Activated CD8-positive, alpha-beta memory T cell treated with anti-CD3 and anti-CD28 coated beads for 36 hours (primary cell): Measurements from ENCODE around the gene ARFGAP1. TPM values are rescaled to one million over a fixed set of nuclear protein-coding genes. Genes with fewer than 3 reads are reported as not detected.

ENCODE experiments used
- CTCF ChIA-PET: fragments of 350-600 bp; sonication (Branson Sonifier 250); formaldehyde crosslinking; loops from one replicate; lab custom pipeline; 2021; ENCODE audit warnings: antibody characterized with exemption; lab: Charles Lee
- POLR2A ChIA-PET: fragments of 350-600 bp; sonication (Branson Sonifier 250); formaldehyde crosslinking; loops from one replicate; lab custom pipeline; 2021; ENCODE audit warnings: antibody characterized with exemption; lab: Charles Lee
- total RNA-seq, 2 experiments: library from RNA; stranded (reverse); gene quantifications; one replicate each; pipeline ENCODE4 v1.2.3, GENCODE V29; 2021

Gene ARFGAP1
- total RNA-seq, 2 experiments from 2014 or later: 74.9 to 77.8 TPM

DNA sequence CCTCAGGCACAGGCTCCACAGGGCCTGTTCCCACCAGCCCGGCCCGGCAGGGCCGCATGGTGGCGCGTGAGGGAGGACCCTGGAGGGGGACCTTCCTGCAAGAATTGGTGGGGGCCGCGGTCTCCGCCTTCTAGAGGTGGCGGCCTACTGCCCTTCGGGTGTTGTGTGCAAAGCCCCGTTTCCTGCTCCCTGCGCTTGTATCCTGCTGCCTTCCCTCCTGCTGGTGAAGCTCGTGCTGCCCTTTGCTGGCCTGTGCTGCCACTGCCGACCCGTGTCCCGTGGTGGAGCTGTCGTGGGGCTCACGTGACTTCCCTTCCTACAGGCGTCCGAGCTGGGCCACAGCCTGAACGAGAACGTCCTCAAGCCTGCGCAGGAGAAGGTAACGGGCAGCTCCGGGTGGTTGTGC, 11.9 kb downstream of the ARFGAP1 start:
- ChIA-PET POLR2A (interaction anchor here (0.9 kb wide), 1 partner anchor 12 kb away, joined by 5 read pairs; the partner anchor contains the start of gene ARFGAP1), CTCF (no interaction called here)

DNA sequence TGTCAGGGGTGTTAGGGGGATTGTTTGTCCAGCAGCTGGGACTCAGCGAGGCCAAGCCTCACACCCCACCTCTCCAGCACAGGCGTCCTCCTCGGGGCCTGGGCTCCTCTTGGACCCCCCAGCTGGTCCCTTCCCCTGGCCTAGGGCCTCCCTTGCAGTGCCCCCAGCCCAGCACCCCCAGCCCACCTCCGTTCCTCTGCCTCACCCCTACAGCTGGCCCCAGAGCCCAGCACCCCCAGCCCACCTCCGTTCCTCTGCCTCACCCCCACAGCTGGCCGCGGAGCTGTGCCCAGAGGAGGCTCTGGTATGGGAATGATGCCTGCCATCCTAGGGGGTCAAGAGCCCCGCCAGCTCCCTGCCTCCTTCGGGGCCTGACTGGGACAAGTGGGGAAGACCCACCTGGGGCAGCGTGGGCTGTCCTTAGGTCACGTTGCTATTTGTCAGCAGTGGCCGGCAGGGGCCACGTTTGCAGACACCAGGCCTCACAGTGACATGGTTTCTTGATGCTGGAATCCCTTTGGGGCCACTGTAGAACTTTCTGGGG, 12.4 kb downstream of the ARFGAP1 start:
- ChIA-PET CTCF (no interaction called here), POLR2A (no interaction called here)

GRCh38 chr20:63285636-63286615, 13.3 kb downstream of the ARFGAP1 start:
- ChIA-PET POLR2A (no interaction called here), CTCF (no interaction called here)

- ChIA-PET POLR2A (no interaction called here), CTCF (no interaction called here)
Observed at GRCh38 chr20:63286781-63287696, 14.4 kb downstream of the ARFGAP1 start.

GRCh38 chr20:63287697-63288580, 15.3 kb downstream of the ARFGAP1 start:
- ChIA-PET POLR2A (no interaction called here), CTCF (no interaction called here)

GRCh38 chr20:63288581-63289251, 16.1 kb downstream of the ARFGAP1 start:
- POLR2A ChIA-PET: no interaction called here
- CTCF ChIA-PET: interaction anchor here (0.9 kb wide), 1 partner anchor 8 kb away, joined by 3 read pairs; no protein-coding TSS in a partner anchor

DNA sequence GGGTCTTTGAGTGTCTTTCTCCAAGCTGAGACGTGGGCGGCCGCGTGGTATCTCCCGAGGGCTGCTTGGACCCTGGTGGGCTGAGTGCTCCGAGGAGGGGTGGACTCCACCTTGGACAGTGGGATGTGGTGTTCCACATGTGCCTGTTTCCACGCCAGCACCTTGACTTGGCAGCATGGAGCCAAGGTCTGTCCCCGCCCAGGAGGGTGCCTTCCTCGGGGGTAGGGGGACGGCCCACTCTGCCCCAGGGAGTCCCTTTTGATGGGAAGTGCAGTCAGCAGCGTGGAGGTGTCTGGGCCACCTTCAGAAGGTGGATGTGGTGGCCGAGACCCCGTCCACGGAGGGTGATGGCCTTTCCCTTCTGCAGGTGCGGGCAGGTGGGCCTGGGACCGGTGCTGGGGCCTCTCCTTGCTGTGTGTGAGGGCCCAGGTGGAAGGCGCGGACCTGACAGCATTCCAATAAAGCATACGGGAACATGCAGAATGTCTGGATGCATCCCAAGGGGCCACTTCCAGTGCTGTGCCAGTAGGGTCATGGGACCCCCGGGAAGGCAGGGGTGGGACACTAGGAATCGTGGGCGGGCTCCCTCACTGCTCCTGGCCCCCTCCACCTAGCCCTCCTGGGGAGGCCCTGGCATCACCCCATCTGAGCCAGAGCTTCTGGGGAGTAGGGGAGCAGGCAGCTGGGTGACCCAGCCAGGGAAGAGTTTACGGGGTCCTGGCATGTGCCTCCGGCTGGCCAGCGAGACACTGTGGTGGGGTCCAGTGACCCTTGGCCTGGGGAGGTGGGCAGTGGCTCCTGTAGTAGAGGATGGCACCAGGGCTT, 16.9 kb downstream of the ARFGAP1 start:
- ChIA-PET CTCF (interaction anchor here (0.9 to 2.5 kb wide), 3 partner anchors 8 to 12 kb away, joined by 3 to 11 read pairs (median 3); no protein-coding TSS in a partner anchor), POLR2A (no interaction called here)

GRCh38 chr20:63290136-63290676, 17.6 kb downstream of the ARFGAP1 start:
- ChIA-PET POLR2A (no interaction called here), CTCF (interaction anchor here (1.7 to 2.5 kb wide), 2 partner anchors 9 to 11 kb away, joined by 3 to 11 read pairs; no protein-coding TSS in a partner anchor)

DNA sequence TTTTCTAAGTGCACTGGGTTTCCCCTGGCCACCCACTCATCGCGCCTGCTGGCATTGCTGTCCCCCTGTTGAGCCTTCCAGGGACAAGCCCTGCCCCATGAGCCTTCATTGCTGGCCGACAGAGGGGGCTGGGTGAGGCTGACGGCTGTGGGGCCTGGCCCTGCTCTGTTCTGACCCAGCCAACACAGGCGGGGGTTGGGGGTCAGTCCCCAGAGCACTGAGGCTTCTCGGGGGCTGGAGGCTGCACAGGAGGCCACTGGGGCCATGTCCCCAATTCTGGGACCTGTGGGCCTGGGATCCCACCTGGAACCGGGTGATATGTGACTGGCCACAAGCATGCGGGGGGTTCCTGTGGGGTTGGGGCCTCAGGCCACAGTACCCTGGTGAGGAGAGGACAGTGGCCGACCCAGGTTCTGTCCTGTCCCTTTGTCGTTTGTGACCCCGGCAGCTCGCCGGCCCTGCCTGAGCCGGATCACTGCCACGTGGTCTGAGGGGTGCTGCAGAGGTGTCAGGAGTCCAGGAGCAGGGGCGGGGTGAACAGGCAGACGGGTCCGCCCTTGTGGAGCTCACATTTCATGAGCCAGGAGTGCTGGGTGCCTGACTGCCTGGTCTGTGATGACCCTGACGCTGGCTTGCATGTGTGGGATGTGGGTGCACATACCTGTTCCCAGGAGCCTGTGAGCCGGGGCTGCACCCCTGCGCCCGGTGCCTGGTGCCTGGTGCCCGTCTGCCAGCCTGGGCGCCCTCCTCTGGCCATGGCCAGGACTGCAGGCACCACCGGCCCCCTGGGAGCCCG, 18.3 kb downstream of the ARFGAP1 start:
- ChIA-PET CTCF (interaction anchor here (1.3 to 2.5 kb wide), 4 partner anchors 9 to 110 kb away, joined by 3 to 11 read pairs (median 7); no protein-coding TSS in a partner anchor), POLR2A (no interaction called here)

- CTCF ChIA-PET: interaction anchor here (0.6 to 2.5 kb wide), 6 partner anchors 10 to 706 kb away, joined by 3 to 11 read pairs (median 4); partner anchors contain the start of gene ARFGAP1
- POLR2A ChIA-PET: no interaction called here
Observed at GRCh38 chr20:63291811-63292210, 19.2 kb downstream of the ARFGAP1 start.

- ChIA-PET CTCF (interaction anchor here (0.6 to 2.5 kb wide), 5 partner anchors 11 to 707 kb away, joined by 3 to 11 read pairs (median 4); partner anchors contain the start of gene ARFGAP1), POLR2A (no interaction called here)
Observed at GRCh38 chr20:63292292-63292701, 19.7 kb downstream of the ARFGAP1 start.

DNA sequence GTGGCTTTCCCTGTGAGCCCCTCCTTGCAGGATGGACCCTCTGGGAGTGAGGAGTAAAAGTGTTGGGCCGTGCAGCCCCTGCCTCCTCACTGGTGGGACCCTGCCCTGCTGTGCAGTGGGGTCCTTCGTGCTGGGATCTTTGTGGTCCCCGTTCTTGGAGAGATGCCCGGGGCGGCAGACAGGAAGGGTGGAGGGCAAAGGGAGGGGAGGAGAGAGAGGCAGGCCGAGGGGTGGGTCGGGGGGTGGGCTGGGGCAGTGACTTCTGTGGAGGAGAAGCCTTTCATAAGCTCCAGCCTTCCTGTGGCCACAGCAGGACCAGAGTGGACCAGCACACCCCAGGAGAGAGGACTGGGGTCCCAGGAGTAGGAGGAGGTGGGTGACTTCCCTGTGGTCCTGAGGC, 20.3 kb downstream of the ARFGAP1 start, which contains the start of gene COL20A1:
Gene COL20A1 (plus strand): TSS at position 283 of the 400 bp plus-strand sequence. CDS start 1,922 bp downstream, outside the sequence.
- ChIA-PET POLR2A (no interaction called here), CTCF (interaction anchor here (2.5 kb wide), 1 partner anchor 70 kb away, joined by 9 read pairs; no protein-coding TSS in a partner anchor)

- CTCF ChIA-PET: no interaction called here
- POLR2A ChIA-PET: no interaction called here
Observed at GRCh38 chr20:63293456-63293855, 20.8 kb downstream of the ARFGAP1 start.

- POLR2A ChIA-PET: no interaction called here
- CTCF ChIA-PET: no interaction called here
Observed at GRCh38 chr20:63293871-63294535, 21.4 kb downstream of the ARFGAP1 start.

DNA sequence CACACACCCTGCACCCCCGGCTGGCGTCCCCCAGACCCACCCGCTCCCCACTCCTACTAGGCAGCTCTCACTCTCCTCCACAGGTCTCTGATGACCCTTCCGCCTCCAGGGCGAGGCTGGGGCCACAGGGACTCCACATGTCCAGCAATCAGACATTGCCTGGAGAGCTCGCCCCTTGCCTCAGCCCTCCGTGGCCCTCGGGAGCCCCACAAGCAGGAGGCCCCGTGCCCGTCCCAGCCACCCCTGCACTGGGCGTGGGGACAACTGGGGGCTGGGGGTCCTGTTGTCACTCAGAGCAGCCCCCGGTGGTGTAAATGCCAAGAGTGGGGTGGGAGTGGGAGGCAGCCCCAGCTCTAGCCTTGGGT, 21.9 kb downstream of the ARFGAP1 start:
- ChIA-PET POLR2A (no interaction called here), CTCF (interaction anchor here (0.6 kb wide), 1 partner anchor 156 kb away, joined by 6 read pairs; no protein-coding TSS in a partner anchor)
